NCI-H226 (cell line): ENCODE data around the gene CFAP73.

ENCODE experiments used
- DNase-seq: peaks from one replicate; pipeline ENCODE4 v3.0.0-alpha.2; 2015

The CFAP73 gene

DNA sequence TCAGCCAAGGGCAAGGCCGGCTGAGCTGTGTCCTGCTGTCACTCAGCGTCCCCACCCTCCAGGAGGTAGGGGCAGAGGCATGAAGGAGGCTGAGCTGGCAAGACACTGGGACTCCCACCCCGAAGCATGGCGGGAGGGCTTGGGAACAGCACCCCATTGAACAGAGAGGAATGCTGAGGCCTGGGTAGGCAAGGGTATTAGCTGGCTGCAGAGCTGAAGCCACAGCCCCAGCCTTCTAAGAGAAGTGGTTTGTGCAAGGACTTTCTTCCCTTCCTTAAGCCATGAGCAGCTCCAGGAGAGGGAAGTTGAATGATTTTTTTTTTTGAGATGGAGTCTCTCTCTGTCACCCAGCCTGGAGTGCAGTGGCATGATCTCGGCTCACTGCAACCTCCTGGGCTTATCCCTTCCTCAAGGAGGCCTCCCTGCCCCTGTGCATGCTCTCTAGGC is 6.6 kb upstream of the CFAP73 start:
- no peak for DNase-seq

DNA sequence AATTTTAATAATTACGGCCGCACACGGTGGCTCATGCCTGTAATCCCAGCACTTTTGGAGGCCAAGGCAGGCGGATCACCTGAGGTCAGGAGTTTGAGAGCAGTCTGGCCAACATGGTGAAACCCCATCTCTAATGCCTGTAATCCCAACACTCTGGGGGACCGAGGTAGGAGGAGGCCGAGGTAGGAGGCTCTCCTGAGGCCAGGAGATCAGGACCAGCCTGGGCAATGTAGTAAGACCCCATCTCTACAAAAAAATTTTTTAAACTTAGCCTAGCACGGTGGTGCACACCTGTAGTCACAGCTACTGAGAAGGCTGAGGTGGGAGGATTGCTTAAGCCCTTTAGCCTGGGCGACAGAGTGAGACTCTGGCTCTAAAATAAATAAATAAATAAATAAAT is 5.6 kb upstream of the CFAP73 start:
- DNase-seq = no peak

DNA sequence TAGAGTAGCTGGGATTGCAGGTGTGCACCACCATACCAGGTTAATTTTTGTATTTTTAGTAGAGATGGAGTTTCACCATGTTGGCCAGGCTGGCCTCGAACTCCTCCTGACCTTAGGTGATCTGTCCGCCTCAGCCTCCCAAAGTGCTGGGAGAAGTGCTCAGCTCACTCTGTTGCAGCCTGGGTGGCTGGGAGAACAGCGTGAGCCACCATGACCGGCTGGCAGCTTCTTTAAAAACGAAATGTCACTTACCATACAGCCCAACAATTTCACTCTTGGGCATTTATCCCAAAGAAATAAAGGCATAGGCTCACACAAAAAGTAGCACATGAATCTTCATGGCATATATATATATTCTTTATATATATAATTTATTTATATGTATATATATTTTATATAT is 4.7 kb upstream of the CFAP73 start:
- DNase-seq = no peak

DNA sequence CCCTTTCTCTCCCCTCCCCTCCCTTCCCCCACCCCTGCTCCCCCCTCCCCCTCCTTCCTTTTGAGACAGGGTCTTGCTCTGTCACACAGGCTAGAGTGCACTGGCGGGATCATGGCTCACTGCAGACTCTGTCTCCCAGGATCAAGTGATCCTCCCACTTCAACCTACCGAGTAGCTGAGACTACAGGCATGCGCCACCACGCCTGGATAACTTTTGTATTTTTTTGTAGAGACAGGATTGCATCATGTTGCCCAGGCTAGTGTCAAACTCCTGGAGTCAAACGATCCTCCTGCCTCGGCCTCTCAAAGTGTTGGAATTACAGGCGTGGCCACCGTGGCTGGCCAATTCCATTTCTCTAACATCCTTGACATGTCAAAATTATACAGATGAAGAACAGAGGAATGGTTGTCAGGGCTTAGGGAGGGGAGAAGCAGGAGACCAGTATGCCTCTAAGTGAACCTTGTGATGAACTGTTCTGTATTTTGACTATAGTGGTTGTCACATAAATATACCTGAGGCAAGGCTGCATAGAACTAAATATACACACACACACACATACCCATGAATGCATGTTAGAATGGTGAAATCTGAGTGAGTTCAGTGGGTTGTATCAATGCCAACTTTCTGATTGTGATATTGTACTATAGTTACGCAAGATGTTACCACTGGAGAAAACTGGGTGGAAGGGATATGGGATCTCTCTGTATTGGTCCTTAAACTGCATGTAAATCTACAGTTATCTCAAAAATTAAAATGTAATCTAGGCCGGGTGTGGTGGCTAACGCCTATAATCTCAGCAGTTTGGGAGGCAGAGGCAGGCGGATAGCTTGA is 3.6 kb upstream of the CFAP73 start:
- peak; percentile 23 for DNase-seq

DNA sequence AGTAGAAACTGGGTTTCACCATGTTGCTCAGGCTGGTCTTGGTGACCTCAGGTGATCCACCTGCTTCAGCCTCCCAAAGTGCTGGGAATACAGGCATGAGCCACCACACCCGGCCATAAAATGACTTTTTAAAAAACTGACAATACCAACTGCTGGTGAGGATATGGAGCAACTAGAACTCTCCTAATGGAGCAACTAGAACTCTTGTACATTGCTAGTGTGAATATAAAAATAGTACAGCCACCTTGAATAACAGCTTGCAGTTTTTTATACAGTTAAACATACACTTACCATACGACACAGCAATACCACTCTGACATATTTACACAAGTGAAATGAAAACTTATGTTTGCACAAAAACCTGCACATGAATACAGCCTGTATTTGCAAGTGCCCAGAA is 2.5 kb upstream of the CFAP73 start:
- no peak for DNase-seq

DNA sequence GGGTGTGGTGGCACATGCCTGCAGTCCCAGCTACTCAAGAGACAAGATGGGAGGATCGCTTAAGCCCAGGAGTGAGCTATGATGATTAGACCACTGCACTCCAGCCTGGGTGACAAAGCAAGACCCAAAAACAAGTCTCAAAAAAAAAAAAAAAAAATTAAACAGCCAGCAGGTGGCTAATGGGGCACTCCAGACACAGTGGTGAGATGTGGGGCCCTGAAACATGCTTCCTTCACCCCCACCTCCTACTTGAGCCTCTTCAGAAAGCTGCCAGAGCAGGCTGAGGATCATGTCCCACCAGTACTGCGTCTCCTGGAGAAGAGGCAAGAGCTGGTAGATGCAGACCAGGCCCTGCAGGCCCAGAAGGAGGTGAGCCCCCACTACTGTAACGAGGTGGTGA is 2.1 kb downstream of the CFAP73 start:
- no peak for DNase-seq

DNA sequence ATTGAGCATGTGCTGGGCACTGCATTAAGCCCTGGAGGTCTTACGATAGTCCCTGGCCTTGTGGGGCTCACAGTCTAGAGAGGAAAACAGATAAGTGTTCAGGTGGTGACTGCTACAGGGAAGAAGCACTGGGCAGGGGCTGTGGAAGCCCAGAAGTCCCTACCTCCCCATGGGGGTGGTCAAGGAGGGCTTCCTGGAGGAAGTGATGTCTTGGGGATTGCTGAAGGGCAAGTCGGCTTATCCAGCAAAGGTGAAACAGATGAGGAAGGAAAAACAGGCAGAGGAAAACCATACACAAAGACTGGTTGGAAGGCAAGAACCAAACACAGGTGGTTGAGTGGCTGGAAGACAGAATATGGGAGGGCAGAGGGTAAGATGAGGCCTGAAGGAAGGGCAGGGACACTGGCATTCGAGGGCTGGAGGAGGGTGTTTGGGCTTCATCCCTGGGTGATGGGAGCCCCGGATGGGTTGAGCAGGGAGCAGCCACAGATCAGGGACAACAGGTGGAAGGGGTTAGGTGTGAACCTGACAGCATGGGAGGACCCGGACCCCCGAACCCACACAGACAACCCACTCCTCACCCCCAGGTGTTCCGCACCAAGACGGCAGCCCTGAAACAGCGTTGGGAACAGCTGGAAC is 2.8 kb downstream of the CFAP73 start:
- DNase-seq = no peak

DNA sequence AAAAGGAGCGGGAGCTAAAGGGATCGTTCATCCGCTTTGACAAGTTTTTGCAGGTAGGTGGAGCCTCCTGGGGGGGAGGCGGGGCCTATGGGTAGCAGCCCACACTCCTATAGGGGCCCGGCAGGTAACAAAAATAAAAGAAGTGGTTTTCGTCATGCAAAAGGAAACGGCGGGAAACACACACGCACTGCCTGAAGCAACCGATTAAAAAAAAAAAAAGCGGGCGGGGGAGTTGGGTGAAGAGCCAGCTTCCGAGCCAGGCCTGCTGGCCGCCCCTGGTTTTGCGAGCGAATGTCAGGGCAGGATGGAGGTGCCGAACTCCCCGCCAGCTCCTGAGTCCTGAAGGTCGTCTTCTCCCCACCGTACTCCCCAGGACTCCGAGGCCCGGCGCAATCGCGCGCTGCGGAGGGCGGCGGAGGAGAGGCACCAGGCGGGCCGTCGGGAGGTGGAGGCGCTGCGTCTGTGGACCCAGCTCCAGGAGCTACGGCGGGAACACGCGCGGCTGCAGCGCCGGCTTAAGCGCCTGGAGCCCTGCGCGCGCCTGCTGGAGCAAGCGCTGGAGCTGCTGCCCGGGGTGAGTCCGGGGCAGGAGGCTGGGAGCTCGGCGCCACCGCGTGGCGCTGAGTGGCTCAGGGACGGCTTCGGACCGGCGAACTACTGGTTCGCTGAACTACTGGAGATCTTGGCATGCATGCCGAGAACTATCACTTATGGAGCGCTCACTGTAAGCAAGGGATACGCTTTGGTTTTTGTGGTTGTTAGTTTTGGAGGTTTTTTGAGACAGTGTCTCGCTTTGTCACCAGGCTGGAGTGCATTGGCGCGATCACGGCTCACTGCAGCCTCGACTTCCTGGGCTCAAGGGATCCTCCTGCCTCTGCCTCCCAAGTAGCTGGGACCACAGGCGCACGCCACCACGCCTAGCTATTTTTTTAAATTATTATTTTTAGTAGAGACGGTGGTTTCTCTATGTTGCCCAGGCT is 3.6 kb downstream of the CFAP73 start:
- peak; percentile 75 for DNase-seq

DNA sequence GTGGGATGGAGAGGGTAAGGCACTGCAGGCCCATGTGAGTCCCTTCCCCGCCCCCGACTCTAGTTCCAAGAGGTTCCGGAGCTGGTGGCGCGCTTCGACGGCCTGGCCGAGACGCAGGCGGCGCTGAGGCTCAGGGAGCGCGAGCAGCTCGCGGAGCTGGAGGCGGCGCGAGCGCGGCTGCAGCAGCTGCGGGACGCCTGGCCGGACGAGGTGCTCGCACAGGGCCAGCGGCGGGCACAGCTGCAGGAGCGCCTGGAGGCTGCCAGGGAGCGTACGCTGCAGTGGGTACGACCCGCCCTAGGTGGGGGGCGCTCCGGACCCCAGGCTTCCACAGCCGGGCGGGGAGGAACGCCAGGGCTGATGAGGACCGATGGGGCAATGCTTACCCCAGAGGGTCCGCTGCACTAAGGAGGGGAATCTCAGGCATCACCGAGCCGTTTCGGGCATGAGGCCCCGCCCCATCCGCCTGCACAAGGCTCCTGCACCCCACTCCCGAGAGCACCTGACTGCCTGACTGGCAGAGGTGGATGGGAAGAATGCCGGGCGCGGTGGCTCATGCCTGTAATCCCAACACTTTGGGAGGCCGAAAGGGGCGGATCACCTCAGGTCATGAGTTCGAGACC is 4.9 kb downstream of the CFAP73 start:
- no peak for DNase-seq

DNA sequence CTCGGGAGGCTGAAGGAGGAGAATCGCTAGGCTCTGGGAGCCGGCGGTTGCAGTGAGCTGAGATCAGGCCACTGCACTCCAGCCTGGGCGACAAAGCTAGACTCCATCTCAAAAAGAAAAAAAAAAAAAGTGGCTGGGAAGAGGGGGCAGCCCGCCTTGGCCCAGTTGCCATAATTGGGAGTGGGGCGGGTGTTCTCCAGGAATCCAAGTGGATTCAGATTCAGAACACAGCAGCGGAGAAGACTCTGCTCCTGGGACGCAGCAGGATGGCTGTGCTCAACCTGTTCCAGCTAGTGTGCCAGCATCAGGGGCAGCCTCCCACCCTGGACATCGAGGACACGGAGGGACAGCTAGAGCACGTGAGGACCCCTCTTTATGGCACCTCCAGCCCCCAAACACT is 5.5 kb downstream of the CFAP73 start:
- no peak for DNase-seq

DNA sequence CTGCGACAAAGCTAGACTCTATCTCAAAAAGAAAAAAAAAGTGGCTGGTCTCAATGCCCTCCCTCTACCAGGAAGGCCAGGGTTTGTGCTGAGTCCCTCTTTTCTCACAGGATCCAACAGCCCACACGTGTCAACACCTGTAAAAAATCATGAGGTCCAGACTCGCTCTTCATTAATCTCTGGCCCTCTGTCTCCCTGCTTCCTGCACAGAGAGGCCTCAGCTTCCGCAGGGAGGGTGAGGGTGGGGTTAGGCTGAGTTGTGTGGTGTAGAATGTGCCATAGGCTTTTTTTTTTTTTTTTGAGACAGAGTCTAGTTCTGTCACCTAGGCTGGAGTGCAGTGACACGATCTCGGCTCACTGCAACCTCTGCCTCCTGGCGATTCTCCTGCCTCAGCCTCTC is 6.1 kb downstream of the CFAP73 start:
- no peak for DNase-seq

DNA sequence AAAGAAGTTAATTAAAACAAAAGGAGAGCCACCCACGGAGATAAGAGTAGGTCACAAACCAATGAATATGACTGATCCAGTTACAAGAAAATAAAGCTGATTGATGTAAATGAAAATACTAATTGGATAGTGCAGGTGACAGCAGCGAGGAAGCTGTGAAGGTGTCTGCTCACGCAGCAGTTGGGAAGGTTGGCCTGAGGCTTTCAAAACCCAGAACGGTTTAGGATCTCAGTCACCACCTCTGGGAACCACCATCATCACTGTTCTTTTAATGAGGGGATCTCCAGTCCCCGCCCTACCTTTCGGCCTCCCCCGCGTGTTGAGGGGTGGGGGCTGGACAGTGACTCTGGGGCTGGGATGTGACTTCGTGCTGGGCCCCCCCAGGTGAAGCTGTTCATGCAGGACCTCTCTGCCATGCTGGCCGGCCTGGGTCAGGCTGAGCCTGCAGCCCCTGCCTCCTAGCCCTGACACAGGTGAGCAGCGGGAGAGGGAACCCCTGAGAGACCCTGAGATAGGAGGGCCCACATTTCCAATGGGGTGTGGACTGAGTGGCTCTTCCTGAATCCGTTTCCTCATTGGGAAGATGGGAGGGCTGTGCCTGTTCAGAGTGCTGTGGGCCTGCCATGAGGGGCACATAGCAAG is 7.8 kb downstream of the CFAP73 start:
- DNase-seq = no peak

DNA sequence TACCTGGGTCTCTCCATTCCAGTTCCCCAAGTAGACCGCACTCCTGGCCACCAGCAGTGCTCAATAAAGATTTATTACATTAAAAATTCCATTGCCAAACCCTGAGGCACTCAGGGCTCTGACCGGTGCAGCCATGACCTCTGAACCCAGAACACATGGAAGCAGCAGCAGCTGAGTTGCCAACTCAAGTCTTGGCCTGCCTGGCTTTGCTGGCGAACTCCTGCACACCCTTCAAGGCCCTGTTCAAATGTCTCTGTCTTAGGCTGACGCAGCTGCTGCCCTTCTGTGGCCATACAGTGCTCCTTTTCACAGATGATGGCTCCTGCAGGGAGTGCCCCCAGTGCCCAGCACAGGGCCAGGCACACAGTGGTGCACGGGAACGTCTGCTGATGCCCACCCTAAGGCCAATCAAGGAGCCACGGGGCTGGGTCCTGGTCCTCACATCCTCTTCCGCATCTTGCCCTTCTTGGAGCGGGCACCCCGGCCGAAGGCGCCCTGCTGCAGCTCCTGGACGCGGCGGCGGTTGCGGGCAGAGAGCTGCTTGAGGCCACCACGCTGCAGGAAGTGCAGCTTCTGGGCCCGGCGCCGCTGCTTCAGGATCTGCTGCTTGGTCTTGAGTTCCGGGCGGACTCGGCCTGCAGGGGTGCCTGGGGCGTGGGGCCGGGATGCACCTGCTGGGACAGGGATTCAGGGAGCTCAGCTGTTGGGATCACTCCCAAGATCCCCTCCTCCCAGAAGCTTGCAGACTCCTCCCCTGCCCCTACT is 9.1 kb downstream of the CFAP73 start:
- DNase-seq = no peak

DNA sequence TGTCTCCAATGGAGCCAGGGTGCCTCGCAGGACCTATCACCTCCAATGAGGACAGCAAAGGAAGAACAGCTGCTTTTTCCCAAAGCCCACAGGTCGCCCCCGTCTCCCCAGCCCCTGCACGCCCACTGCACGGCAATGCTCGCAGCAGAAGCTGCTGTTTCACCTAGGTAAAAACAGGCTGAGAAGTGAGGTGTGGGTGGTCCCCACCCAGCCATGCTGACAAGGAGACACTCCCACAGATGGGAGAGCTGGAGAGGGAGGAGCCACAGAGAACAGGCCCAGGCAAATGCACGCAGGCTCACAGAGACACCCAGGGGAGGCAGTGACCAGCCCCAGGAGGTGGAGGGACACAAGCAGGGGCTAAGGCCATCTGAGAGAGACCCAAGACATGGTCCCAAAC is 10.4 kb downstream of the CFAP73 start:
- DNase-seq = no peak

DNA sequence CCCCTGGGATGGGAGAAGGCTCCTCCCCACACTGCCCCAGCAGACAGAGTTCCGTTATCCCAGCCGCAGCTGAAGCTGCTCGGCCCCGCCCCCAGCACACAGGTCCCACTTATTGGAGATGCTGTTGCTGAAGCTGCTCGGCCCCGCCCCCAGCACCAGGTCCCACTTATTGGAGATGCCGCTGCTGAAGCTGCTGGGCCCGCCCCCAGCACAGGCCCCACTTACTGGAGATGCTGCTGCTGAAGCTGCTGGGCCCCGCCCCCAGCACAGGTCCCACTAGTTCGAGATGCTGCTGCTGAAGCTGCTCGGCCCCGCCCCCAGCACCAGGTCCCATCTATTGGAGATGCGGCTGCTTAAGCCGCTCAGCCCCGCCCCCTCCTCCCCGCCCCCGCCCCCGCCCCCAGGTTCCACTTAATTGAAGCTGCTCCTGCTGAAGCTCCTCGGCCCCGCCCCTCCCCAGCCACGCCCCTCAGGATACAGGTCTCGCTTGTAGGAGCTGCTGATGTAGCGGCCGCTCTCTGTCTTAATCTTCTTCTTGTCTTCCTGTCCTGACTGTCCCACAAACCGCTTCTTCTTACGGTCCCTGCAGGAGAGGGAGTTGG is 12.0 kb downstream of the CFAP73 start:
- DNase-seq = peak; percentile 95

DNA sequence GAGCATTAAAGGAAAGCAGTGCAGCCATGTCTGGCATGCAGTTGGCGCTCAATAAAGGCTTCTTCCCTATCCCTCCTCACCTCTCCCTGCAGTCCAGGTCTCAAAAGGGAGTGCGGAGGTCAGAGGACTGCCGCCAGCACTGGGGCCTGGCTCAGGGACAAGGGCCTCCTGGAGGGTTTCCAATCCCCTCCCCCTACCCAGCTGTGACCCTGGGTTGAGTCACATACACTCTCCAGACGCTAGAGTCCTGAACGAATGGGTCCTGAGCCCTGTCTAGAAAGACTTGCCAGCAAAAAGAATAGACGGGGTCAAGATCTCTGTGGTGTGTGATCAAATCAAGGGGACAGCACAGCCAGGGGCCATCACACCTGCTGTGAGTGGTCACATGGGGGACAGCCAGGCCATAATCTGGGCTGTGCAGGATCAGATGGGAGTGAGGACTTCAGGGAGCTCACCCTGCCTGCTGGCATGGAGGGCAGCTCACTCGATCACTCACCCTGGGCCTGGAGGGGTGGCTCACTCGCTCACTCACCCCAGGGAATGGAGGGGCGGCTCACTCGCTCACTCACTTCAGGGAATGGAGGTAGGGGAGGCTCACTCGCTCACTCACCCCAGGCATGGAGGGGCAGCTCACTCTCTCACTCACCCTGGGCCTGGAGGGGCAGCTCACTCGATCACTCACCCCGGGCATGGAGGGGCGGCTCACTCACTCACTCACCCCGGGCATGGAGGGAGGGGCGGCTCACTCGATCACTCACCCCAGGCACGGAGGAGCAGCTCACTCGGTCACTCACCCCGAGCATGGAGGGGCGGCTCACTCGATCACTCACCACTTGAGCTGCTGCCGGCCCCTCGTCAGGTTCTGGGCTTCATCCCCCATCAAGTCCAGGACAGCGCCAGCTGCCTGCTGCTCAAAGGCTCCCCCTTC is 12.8 kb downstream of the CFAP73 start:
- no peak for DNase-seq

DNA sequence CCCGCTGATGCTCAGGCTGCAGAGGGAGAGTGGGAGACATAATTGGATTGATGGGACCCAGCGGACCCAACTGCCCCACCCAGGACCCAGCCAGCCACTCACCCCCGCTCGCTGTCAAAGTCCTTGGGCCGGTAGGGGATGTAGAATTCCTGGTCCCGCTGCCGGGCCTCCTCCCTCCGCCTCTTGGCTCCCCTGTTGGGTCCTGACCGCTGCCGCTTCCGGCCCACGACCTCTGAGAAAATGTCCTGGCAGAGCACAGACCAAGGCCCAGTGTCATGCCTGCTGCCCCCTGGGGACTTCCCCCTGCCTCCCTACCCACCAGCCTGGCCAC is 13.5 kb downstream of the CFAP73 start:
- DNase-seq = no peak

DNA sequence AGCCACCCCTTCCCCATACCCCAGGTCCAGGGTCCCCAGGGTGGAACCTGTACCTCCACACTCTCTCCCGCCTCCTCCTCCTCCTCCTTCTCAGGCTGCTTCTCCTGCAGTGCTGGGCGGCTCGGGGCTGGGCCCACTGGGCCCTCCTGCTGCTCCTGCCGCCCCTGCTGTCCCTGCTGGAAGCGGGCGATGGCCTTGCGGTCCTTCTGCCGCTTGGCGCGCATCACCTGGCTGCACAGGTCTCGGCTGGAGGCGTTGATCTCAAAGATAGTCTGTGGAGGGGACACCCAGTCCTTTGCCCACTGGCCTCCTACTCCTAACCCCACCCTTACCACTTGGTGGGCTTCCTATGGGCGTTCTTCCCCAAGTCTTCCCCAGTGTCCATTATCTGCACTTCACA is 14.5 kb downstream of the CFAP73 start:
- no peak for DNase-seq

DNA sequence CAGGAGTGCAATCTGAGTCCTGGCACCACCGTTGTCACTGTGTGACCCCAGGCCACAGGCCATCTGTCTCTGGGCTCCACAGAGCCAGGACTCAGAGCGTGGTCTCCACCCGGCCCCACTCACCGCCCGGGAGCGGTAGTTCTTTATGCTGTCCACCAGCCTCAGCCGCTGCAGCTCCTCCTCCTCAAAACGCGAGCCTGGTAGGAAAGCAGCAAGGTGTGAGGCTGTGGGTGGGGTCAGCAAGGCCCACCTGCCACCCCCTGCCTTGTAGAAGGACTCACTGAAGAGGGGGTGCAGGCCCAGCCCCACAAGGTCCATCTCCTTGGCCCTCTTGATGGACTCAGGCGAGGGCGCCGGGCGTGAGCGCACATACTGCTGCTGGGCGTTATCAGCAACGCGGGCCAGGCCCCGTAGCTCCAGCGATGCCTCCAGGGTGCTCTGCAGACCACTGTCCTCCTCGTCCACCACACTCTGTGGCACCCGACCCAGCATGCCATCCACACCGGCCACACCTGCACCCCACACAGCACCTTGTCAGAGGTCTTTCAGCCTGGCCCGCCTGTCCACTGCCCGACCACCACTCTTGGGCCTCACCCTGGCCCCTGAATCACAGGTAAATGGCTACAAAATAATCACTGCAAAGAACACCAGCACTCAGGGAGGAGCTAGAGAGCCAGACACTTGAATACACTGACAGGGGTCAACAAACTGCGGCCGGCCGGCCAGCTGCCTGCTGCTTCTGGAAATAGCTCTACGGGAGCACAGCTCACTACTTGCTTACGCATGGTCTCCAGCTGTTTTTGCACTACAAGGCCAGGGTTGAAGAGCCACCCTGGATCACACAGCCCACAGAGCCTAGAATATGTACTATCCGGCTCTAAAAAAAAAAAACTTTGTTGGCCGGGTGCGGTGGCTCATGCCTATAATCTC is 16.3 kb downstream of the CFAP73 start:
- DNase-seq = no peak
